GM18951 (cell line): ENCODE data around the gene KIF26A.

Source experiments
- POLR2A ChIP-seq: IDR thresholded peaks from 4 replicates; pipeline ENCODE4 v1.6.1; 2011; ENCODE audit warnings: mild to moderate bottlenecking; ENCODE audit not compliant: insufficient read length, insufficient read depth; ENCODE audit errors: extremely low read depth
- in situ Hi-C: fragments of 300-500 bp; cut with MboI; formaldehyde crosslinking; loops from one replicate; pipeline ENCODE4 v1.12.0; 2022; ENCODE audit warnings: low sequenced_read_pairs, mixed read lengths, inconsistent platforms; ENCODE audit not compliant: unreplicated experiment

KIF26A gene

GRCh38 chr14:104104076-104104901, 34.1 kb upstream of the KIF26A start:
- no peak for TF ChIP-seq POLR2A
- in situ Hi-C loops = no loop called here

- TF ChIP-seq POLR2A = no peak
- in situ Hi-C loops = no loop called here
Measured at GRCh38 chr14:104105071-104105821, 33.1 kb upstream of the KIF26A start.

- in situ Hi-C loops = no loop called here
- no peak for TF ChIP-seq POLR2A
Measured at GRCh38 chr14:104105822-104106470, 32.4 kb upstream of the KIF26A start.

- in situ Hi-C loops = no loop called here
- no peak for TF ChIP-seq POLR2A
Measured at GRCh38 chr14:104106471-104106991, 31.9 kb upstream of the KIF26A start.

- no peak for TF ChIP-seq POLR2A
Measured at GRCh38 chr14:104107101-104107581, 31.2 kb upstream of the KIF26A start.

GRCh38 chr14:104107611-104108569, 30.5 kb upstream of the KIF26A start:
- in situ Hi-C loops = no loop called here
- no peak for TF ChIP-seq POLR2A

More at GRCh38 chr14:104107101-104107581, 31.2 kb upstream of the KIF26A start:
- in situ Hi-C loops = no loop called here

- in situ Hi-C loops = no loop called here
- no peak for TF ChIP-seq POLR2A
Measured at GRCh38 chr14:104108570-104109541, 29.5 kb upstream of the KIF26A start.

- in situ Hi-C loops = no loop called here
- no peak for TF ChIP-seq POLR2A
Measured at GRCh38 chr14:104109731-104110361, 28.5 kb upstream of the KIF26A start.

GRCh38 chr14:104110491-104111209, 27.7 kb upstream of the KIF26A start:
- TF ChIP-seq POLR2A = no peak
- in situ Hi-C loops = no loop called here
